HCT116 (cell line): Measurements from ENCODE around the gene PPP1R16B. TPM values are rescaled to one million over a fixed set of nuclear protein-coding genes. Genes with fewer than 3 reads are reported as not detected.

Experiments used
- ATAC-seq: fragments of 200-7000 bp; cut with Tn5 transposase; 2 replicates; pipeline ENCODE4 v1.9.1; 2020; ENCODE audit warnings: mild to moderate bottlenecking, moderate library complexity
- BruUV-seq: library from RNA; stranded (reverse); fragments of 400-500 nt; replicated peaks from 2 replicates; lab custom pipeline; 2021; lab: Mats Ljungman, UMichigan
- CTCF ChIA-PET: fragments of 300-600 bp; sonication (Branson Sonifier 250); formaldehyde crosslinking; loops from one replicate; lab custom pipeline; 2021; ENCODE audit warnings: antibody characterized with exemption; lab: Charles Lee
- POLR2A ChIA-PET: fragments of 300-600, 350-600 bp; sonication (Branson Sonifier 250); formaldehyde crosslinking; loops from one replicate; lab custom pipeline; 2021; ENCODE audit warnings: antibody characterized with exemption; lab: Charles Lee
- RAD21 ChIA-PET, 2 experiments: fragments of 300-600 bp; sonication (Branson Sonifier 250); formaldehyde crosslinking; loops; one replicate each; lab custom pipeline; 2023; ENCODE audit warnings: low total read pairs in 2 of 2; ENCODE audit not compliant: uncharacterized antibody in 2 of 2, unreplicated experiment in 2 of 2, low non-redundant PET in 1 of 2; lab: Charles Lee
- DNase-seq: peaks from one replicate; pipeline ENCODE4 v3.0.0-alpha.2; 2010; ENCODE audit warnings: low read depth, low spot score
- H2AFZ ChIP-seq: fragments of 200-600 bp; shearing (Covaris generic), sonication (generic); 2 replicates; pipeline ENCODE4 v1.6.1; 2017; ENCODE audit warnings: low read depth, mixed run types, mixed read lengths, antibody characterized with exemption, low read length; ENCODE audit not compliant: poor library complexity, severe bottlenecking
- H3K27ac ChIP-seq: 2 replicates; pipeline ENCODE4 v1.5.1; 2012; ENCODE audit warnings: low read depth, low read length
- H3K27me3 ChIP-seq: fragments of 200-600 bp; sonication (generic); 2 replicates; pipeline ENCODE4 v1.6.1; 2016; ENCODE audit warnings: mixed run types, low read length, mixed read lengths; ENCODE audit not compliant: insufficient read depth
- H3K36me3 ChIP-seq, 2 experiments: fragments of 200-500 bp in 1 of 2; fragments of 200-600 bp in 1 of 2; sonication (Bioruptor generic) in 1 of 2; sonication (generic) in 1 of 2; 2 replicates each; pipeline versions ENCODE4 v1.5.1 to v1.6.1; 2014 to 2016; ENCODE audit warnings: low read length in 2 of 2, inconsistent platforms in 1 of 2, mixed read lengths in 1 of 2, mixed run types in 1 of 2; ENCODE audit not compliant: insufficient read depth in 2 of 2, control insufficient read depth in 1 of 2
- H3K4me1 ChIP-seq, 2 experiments: fragments of 200-600 bp in 1 of 2; sonication (generic) in 1 of 2; 2 replicates each; pipeline versions ENCODE4 v1.5.1 to v1.6.1; 2012 to 2017; ENCODE audit warnings: low read length in 2 of 2, inconsistent platforms in 1 of 2, mild to moderate bottlenecking in 1 of 2, mixed read lengths in 1 of 2, mixed run types in 1 of 2, moderate library complexity in 1 of 2; ENCODE audit not compliant: insufficient read depth in 2 of 2, control insufficient read depth in 1 of 2
- H3K4me2 ChIP-seq: fragments of 200-600 bp; sonication (generic); 2 replicates; pipeline ENCODE4 v1.6.1; 2017; ENCODE audit warnings: mixed run types, low read length, mixed read lengths
- H3K4me3 ChIP-seq, 2 experiments: fragments of 200-600 bp in 1 of 2; sonication (generic) in 1 of 2; replicated peaks in 1 of 2; 2 replicates each; pipeline ENCODE4 v1.5.1; 2011 to 2016; ENCODE audit warnings: low read length in 2 of 2, control low read depth in 1 of 2, low read depth in 1 of 2, mild to moderate bottlenecking in 1 of 2, mixed read lengths in 1 of 2, mixed run types in 1 of 2
- H3K79me2 ChIP-seq: fragments of 200-600 bp; sonication (generic); 2 replicates; pipeline ENCODE4 v1.6.1; 2017; ENCODE audit warnings: mild to moderate bottlenecking, mixed run types, low read length, moderate library complexity, mixed read lengths; ENCODE audit not compliant: insufficient read depth
- H3K9ac ChIP-seq: fragments of 200-600 bp; sonication (generic); 2 replicates; pipeline ENCODE4 v1.6.1; 2016; ENCODE audit warnings: low read length, mixed read lengths
- H3K9me2 ChIP-seq: fragments of 200-600 bp; sonication (generic), shearing (Covaris generic); 2 replicates; pipeline ENCODE4 v1.6.1; 2017; ENCODE audit warnings: mixed run types, mild to moderate bottlenecking, moderate library complexity; ENCODE audit not compliant: insufficient read depth
- H3K9me3 ChIP-seq, 2 experiments: fragments of 200-500 bp in 1 of 2; fragments of 200-600 bp in 1 of 2; sonication (Bioruptor generic) in 1 of 2; sonication (generic) in 1 of 2; 2 replicates each; pipeline ENCODE4 v1.6.1; 2014 to 2017; ENCODE audit warnings: low read length in 2 of 2, mixed read lengths in 2 of 2, inconsistent platforms in 1 of 2, low read depth in 1 of 2, mild to moderate bottlenecking in 1 of 2, mixed run types in 1 of 2, moderate library complexity in 1 of 2; ENCODE audit not compliant: control insufficient read depth in 1 of 2, insufficient read depth in 1 of 2
- H4K20me1 ChIP-seq: fragments of 200-600 bp; sonication (generic), shearing (Covaris generic); 2 replicates; pipeline ENCODE4 v1.6.1; 2017; ENCODE audit warnings: mixed run types, mild to moderate bottlenecking, moderate library complexity; ENCODE audit not compliant: insufficient read depth
- CTCF ChIP-seq, 3 experiments: fragments of 200-600 bp in 1 of 3; sonication (generic) in 1 of 3; IDR thresholded peaks in 2 of 3; conservative IDR thresholded peaks in 1 of 3; 2 replicates each; pipeline ENCODE4 v1.5.1; 2012 to 2017; ENCODE audit warnings: low read depth in 2 of 3, low read length in 2 of 3, antibody characterized with exemption in 1 of 3, borderline replicate concordance in 1 of 3, control low read depth in 1 of 3, mild to moderate bottlenecking in 1 of 3, mixed read lengths in 1 of 3, mixed run types in 1 of 3, moderate library complexity in 1 of 3; ENCODE audit not compliant: insufficient read depth in 1 of 3
- EZH2 ChIP-seq: fragments of 200-600 bp; sonication (generic); IDR thresholded peaks from 2 replicates; pipeline ENCODE4 v1.6.1; 2017; ENCODE audit warnings: antibody characterized with exemption, mixed run types
- JUND ChIP-seq: IDR thresholded peaks from 2 replicates; pipeline ENCODE4 v1.6.1; 2012
- MAX ChIP-seq: IDR thresholded peaks from 2 replicates; pipeline ENCODE4 v1.6.1; 2012
- SIN3A ChIP-seq: IDR thresholded peaks from 2 replicates; pipeline ENCODE4 v1.6.1; 2012; ENCODE audit warnings: low read depth
- SP1 ChIP-seq: IDR thresholded peaks from 2 replicates; pipeline ENCODE4 v1.6.1; 2012; ENCODE audit warnings: low read depth
- SRF ChIP-seq: IDR thresholded peaks from 2 replicates; pipeline ENCODE4 v1.6.1; 2012; ENCODE audit warnings: low read depth
- TCF7L2 ChIP-seq: IDR thresholded peaks from 2 replicates; pipeline ENCODE4 v1.7.0; 2011; ENCODE audit warnings: borderline replicate concordance, inconsistent platforms; ENCODE audit not compliant: insufficient read depth, insufficient read length; ENCODE audit errors: extremely low read depth
- YY1 ChIP-seq: IDR thresholded peaks from 2 replicates; pipeline ENCODE4 v1.6.1; 2011; ENCODE audit warnings: low read length, low read depth, moderate library complexity, mild to moderate bottlenecking; ENCODE audit not compliant: insufficient replicate concordance; ENCODE audit errors: extremely low read depth
- ZFX ChIP-seq: fragments of 450-650 bp; IDR thresholded peaks from 2 replicates; pipeline ENCODE4 v1.6.1; 2017
- ZNF274 ChIP-seq: fragments of 200-500 bp; sonication (Bioruptor generic); IDR thresholded peaks from 2 replicates; pipeline ENCODE4 v1.6.1; 2014; ENCODE audit warnings: mild to moderate bottlenecking, low read depth, low read length, inconsistent platforms
- intact Hi-C: fragments of 100-400 bp; cut with micrococcal nuclease; formaldehyde crosslinking; loops from 2 replicates; pipeline ENCODE4 v1.10.0; 2022
- total RNA-seq: library from RNA; stranded (reverse); gene quantifications from one replicate; pipeline ENCODE4 v1.2.1, GENCODE V29; 2021; ENCODE audit not compliant: unreplicated experiment
- TF ChIP-seq, protein P1 (sequence below): IDR thresholded peaks from 2 replicates; pipeline ENCODE4 v1.6.1; 2012; ENCODE audit warnings: low read depth

PPP1R16B gene
- total RNA-seq, 1 experiment from 2014 or later, result 0.52 TPM

- H3K27ac ChIP-seq, result peak overlapping the region; percentile 93
- RAD21 ChIA-PET, result no interaction called here
- peak overlapping the region; percentile 90 for H3K4me2 ChIP-seq
- no peaks in the 10 kb centered on the region for H3K9me3 ChIP-seq
- H2AFZ ChIP-seq, result no peak overlapping the region
- no peaks in the 10 kb centered on the region for H4K20me1 ChIP-seq
- ATAC-seq, result no peak
- no peak for DNase-seq
- BruUV-seq, result TSS peak; percentile 51
- no peaks in the 10 kb centered on the region for H3K27me3 ChIP-seq
- CTCF ChIA-PET, result no interaction called here
- intact Hi-C loops, result loop anchor here (2.0 kb wide), 1 partner anchor 30 kb away; no protein-coding TSS in a partner anchor
- H3K79me2 ChIP-seq, result peaks cover 52% of the 10 kb centered on the region
- TF ChIP-seq SRF (no peak), JUND (no peak), YY1 (no peak), SP1 (no peak), CTCF (IDR thresholded peaks at IDR 0.05 in 2 of 3, conservative IDR thresholded peaks at IDR 0.05 in 1 of 3; ENCODE audit: borderline replicate concordance in 1 of 3, insufficient read depth in 1 of 3, low read depth in 2 of 3, low read length in 2 of 3) (no peak), ZFX (no peak), ZNF274 (no peak), EZH2 (no peak), MAX (no peak), SIN3A (no peak), TCF7L2 (no peak)
- TF ChIP-seq, protein P1, sequence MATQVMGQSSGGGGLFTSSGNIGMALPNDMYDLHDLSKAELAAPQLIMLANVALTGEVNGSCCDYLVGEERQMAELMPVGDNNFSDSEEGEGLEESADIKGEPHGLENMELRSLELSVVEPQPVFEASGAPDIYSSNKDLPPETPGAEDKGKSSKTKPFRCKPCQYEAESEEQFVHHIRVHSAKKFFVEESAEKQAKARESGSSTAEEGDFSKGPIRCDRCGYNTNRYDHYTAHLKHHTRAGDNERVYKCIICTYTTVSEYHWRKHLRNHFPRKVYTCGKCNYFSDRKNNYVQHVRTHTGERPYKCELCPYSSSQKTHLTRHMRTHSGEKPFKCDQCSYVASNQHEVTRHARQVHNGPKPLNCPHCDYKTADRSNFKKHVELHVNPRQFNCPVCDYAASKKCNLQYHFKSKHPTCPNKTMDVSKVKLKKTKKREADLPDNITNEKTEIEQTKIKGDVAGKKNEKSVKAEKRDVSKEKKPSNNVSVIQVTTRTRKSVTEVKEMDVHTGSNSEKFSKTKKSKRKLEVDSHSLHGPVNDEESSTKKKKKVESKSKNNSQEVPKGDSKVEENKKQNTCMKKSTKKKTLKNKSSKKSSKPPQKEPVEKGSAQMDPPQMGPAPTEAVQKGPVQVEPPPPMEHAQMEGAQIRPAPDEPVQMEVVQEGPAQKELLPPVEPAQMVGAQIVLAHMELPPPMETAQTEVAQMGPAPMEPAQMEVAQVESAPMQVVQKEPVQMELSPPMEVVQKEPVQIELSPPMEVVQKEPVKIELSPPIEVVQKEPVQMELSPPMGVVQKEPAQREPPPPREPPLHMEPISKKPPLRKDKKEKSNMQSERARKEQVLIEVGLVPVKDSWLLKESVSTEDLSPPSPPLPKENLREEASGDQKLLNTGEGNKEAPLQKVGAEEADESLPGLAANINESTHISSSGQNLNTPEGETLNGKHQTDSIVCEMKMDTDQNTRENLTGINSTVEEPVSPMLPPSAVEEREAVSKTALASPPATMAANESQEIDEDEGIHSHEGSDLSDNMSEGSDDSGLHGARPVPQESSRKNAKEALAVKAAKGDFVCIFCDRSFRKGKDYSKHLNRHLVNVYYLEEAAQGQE, result no peak
- TF ChIP-seq, all 23 proteins: peak for 0
- H3K9ac ChIP-seq, result peak overlapping the region; percentile 95
- H3K4me1 ChIP-seq, result peaks cover 7 to 21% of the 10 kb centered on the region in 2 experiments
- peak overlapping the region; percentile 78 to 97 for H3K4me3 ChIP-seq
- H3K9me2 ChIP-seq, result no peaks in the 10 kb centered on the region
- POLR2A ChIA-PET, result interaction anchor here (1.0 to 2.3 kb wide), 3 partner anchors 33 to 37 kb away, joined by 5 to 11 read pairs (median 5); partner anchors contain the start of gene FAM83D
- H3K36me3 ChIP-seq, result no peaks in the 10 kb centered on the region; a peak in 1 of 4 replicates
Measured at GRCh38 chr20:38962928-38963401, 157.5 kb downstream of the PPP1R16B start.
